Left lung (tissue), 10 donors: ENCODE measurements around the gene SYNJ2. TPM values are rescaled to one million over a fixed set of nuclear protein-coding genes. Genes with fewer than 3 reads are reported as not detected.

Experiments
- ATAC-seq: fragments of 200-7000 bp; cut with Tn5 transposase; one replicate; pipeline ENCODE4 v1.9.1; 2020; ENCODE audit warnings: moderate library complexity
- DNase-seq, 4 donors: peaks; one replicate each; pipeline ENCODE4 v3.0.0-alpha.2; 2013 to 2020
- H3K27ac ChIP-seq, 2 donors: fragments of 200-600 bp; sonication (generic) in 1 of 2; one replicate each; pipeline versions ENCODE4 v1.5.0 to v1.8.0; 2020 to 2021
- H3K27me3 ChIP-seq, 2 donors: fragments of 200-600 bp; sonication (generic) in 1 of 2; one replicate each; pipeline versions ENCODE4 v1.5.0 to v1.8.0; 2020 to 2021
- H3K36me3 ChIP-seq, 2 donors: fragments of 200-600 bp; sonication (generic) in 1 of 2; one replicate each; pipeline versions ENCODE4 v1.5.0 to v1.8.0; 2020 to 2021
- H3K4me1 ChIP-seq, 2 donors: fragments of 200-600 bp; one replicate each; pipeline ENCODE4 v1.8.0; 2021
- H3K4me3 ChIP-seq, 2 donors: fragments of 200-600 bp; sonication (generic) in 1 of 2; one replicate each; pipeline versions ENCODE4 v1.5.0 to v1.8.0; 2020 to 2021; ENCODE audit warnings: mild to moderate bottlenecking in 1 of 2
- H3K9me3 ChIP-seq, 2 donors: fragments of 200-600 bp; sonication (generic) in 1 of 2; one replicate each; pipeline versions ENCODE4 v1.5.0 to v1.8.0; 2020 to 2021
- CTCF ChIP-seq, 2 donors: fragments of 200-600 bp; sonication (generic) in 1 of 2; IDR thresholded peaks; one replicate each; pipeline versions ENCODE4 v1.5.0 to v1.8.0; 2021; ENCODE audit warnings: antibody characterized with exemption in 2 of 2
- intact Hi-C, 2 donors: fragments of 100-400 bp; cut with DNase I; formaldehyde crosslinking; loops; one replicate each; pipeline versions ENCODE4 v1.11.2 to v1.14.2; 2022
- polyA plus RNA-seq, 6 donors: library from polyadenylated mRNA; unstranded; fragments of 120-200 nt; gene quantifications; one replicate each; pipeline ENCODE4 v1.2.1, GENCODE V29; 2013; ENCODE audit not compliant: insufficient read length in 6 of 6
- total RNA-seq, 2 donors: library from RNA; stranded (reverse); fragmentation: NEBNext Ultra II Directional; extraction: Animal tissue kit (Norgen Biotek cat#: 25700); gene quantifications; one replicate each; pipeline ENCODE4 v1.2.1, GENCODE V29; 2021
- donor health status: DM: no; HTN: yes; CAD: no.
- donor health status: DM: no; HTN: no; CAD: no.

SYNJ2 gene
- total and polyA plus RNA-seq, 8 donors = 6.2 to 12.2 (median 7.5) TPM

- peak in 1 of 4 donors; percentile 57 for DNase-seq
- intact Hi-C loops = no loop called here
- Histone ChIP-seq H3K4me1 (peaks cover 12 to 29% of the 10 kb centered on the region in 2 donors), H3K27ac (no peak overlapping the region), H3K36me3 (peaks cover 0 to 5% of the 10 kb centered on the region in 2 donors), H3K9me3 (no peaks in the 10 kb centered on the region), H3K4me3 (no peak overlapping the region), H3K27me3 (no peaks in the 10 kb centered on the region)
- TF ChIP-seq CTCF (IDR thresholded peaks at IDR 0.05) = no peak
- no peak for ATAC-seq
Measured at GRCh38 chr6:158022749-158023596, 41.3 kb downstream of the SYNJ2 start.

GRCh38 chr6:158023597-158023939 is 41.9 kb downstream of the SYNJ2 start:
- intact Hi-C loops = no loop called here
- TF ChIP-seq CTCF (IDR thresholded peaks at IDR 0.05) = no peak
- H3K9me3 ChIP-seq = no peaks in the 10 kb centered on the region
- peaks cover 12 to 33% of the 10 kb centered on the region in 2 donors for H3K4me1 ChIP-seq
- ATAC-seq (no peak), DNase-seq (no peak)
- no peaks in the 10 kb centered on the region for H3K27me3 ChIP-seq
- H3K4me3 ChIP-seq = no peak overlapping the region
- H3K36me3 ChIP-seq = no peaks in the 10 kb centered on the region
- H3K27ac ChIP-seq = no peak overlapping the region

- H3K4me3 ChIP-seq = no peak overlapping the region
Measured at GRCh38 chr6:158024566-158025297, 43.1 kb downstream of the SYNJ2 start.

GRCh38 chr6:158026054-158026900 is 44.6 kb downstream of the SYNJ2 start:
- peak; percentile 85 for ATAC-seq
- TF ChIP-seq CTCF (IDR thresholded peaks at IDR 0.05) = peak; percentile 44 to 65
- Histone ChIP-seq H3K4me3 (peak overlapping the region in 1 of 2 donors; percentile 19), H3K9me3 (no peaks in the 10 kb centered on the region), H3K4me1 (peaks cover 15 to 57% of the 10 kb centered on the region in 2 donors), H3K36me3 (no peaks in the 10 kb centered on the region), H3K27me3 (no peaks in the 10 kb centered on the region), H3K27ac (peak overlapping the region; percentile 33 to 77)
- DNase-seq = peak; percentile 83 to 95 (median 90)
- intact Hi-C loops = no loop called here

More at GRCh38 chr6:158024566-158025297, 43.1 kb downstream of the SYNJ2 start:
- H3K27me3 ChIP-seq = no peaks in the 10 kb centered on the region
- H3K4me1 ChIP-seq = peaks cover 12 to 44% of the 10 kb centered on the region in 2 donors
- H3K36me3 ChIP-seq = no peaks in the 10 kb centered on the region
- intact Hi-C loops = no loop called here
- no peak for TF ChIP-seq CTCF (IDR thresholded peaks at IDR 0.05)
- H3K9me3 ChIP-seq = no peaks in the 10 kb centered on the region
- DNase-seq (no peak), ATAC-seq (no peak)
- H3K27ac ChIP-seq = no peak overlapping the region
